GM18520 (cell line): ENCODE data around the gene OR2Z1.
"Not testable (repeated sequence)": the region's sequence is repeated elsewhere in the genome, so short reads cannot be mapped to it uniquely, and the experiment has no call there.

Source experiments
- ATAC-seq: cut with Tn5 transposase; IDR thresholded peaks from one replicate; pipeline ENCODE4 v1.9.1; 2021; ENCODE audit not compliant: unreplicated experiment

Gene OR2Z1

DNA sequence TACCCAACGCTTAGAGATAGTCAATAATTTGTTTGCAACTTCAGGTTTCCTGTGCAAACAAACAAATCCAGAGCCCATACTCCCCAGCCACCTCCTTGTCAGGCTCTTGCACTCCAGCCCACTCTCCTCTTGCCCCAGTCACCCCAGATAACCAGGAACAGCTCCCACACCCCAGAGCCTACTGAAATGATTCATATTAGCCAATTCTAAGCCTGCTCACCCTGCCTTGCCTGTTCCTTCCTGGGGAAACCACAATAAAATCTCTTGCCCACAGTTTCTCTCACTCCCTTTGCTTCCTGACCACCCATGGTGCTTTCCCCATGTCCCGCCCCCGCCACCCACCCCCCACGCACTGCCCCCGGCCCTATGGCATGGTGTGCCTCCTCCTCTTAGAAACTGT, 19.1 kb upstream of the OR2Z1 start:
- ATAC-seq, result no peak

GRCh38 chr19:8703223-8703622, 18.2 kb upstream of the OR2Z1 start:
- no peak for ATAC-seq

GRCh38 chr19:8705304-8705703, 16.1 kb upstream of the OR2Z1 start:
- ATAC-seq, result not testable (repeated sequence)

DNA sequence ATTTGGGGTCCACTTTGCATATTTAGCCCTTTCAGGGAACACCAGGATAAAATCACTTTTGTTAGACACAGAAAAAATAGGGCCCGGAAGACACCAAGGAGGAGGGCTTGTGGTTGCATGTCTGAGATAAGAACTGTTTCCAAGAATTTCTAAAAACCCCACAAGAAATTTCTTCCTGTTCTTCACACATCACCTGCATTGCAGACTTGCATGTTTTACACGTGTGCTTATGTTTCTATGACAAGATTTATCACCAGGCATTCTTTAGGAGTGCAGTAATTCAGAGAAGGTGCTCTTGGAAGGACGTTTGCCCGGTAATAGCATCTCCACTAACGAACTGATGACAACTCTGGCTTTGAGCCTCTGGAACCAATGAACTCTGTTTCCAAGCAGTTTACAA, 15.7 kb upstream of the OR2Z1 start:
- ATAC-seq, result no peak

- ATAC-seq, result not testable (repeated sequence)
Measured at GRCh38 chr19:8710337-8710736, 11.1 kb upstream of the OR2Z1 start.

GRCh38 chr19:8722032-8722431, 598 bp downstream of the OR2Z1 start:
- ATAC-seq, result no peak

- no peak for ATAC-seq
Measured at GRCh38 chr19:8724276-8724675, 2.8 kb downstream of the OR2Z1 start.

DNA sequence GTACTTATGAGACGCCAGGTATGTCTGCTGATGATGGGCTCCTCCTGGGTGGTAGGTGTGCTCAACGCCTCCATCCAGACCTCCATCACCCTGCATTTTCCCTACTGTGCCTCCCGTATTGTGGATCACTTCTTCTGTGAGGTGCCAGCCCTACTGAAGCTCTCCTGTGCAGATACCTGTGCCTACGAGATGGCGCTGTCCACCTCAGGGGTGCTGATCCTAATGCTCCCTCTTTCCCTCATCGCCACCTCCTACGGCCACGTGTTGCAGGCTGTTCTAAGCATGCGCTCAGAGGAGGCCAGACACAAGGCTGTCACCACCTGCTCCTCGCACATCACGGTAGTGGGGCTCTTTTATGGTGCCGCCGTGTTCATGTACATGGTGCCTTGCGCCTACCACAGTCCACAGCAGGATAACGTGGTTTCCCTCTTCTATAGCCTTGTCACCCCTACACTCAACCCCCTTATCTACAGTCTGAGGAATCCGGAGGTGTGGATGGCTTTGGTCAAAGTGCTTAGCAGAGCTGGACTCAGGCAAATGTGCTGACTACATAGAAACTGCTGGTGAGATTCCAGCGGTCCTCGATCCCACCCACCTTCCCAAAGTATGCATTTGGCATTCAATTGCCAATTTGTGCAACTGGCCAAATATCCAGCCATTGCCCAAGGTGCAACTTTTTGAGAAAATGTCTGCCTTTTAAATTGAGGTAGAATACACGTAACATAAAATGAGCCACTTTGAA, 10.2 kb downstream of the OR2Z1 start:
- no peak for ATAC-seq

GRCh38 chr19:8738377-8738776, 16.9 kb downstream of the OR2Z1 start:
- ATAC-seq, result no peak

DNA sequence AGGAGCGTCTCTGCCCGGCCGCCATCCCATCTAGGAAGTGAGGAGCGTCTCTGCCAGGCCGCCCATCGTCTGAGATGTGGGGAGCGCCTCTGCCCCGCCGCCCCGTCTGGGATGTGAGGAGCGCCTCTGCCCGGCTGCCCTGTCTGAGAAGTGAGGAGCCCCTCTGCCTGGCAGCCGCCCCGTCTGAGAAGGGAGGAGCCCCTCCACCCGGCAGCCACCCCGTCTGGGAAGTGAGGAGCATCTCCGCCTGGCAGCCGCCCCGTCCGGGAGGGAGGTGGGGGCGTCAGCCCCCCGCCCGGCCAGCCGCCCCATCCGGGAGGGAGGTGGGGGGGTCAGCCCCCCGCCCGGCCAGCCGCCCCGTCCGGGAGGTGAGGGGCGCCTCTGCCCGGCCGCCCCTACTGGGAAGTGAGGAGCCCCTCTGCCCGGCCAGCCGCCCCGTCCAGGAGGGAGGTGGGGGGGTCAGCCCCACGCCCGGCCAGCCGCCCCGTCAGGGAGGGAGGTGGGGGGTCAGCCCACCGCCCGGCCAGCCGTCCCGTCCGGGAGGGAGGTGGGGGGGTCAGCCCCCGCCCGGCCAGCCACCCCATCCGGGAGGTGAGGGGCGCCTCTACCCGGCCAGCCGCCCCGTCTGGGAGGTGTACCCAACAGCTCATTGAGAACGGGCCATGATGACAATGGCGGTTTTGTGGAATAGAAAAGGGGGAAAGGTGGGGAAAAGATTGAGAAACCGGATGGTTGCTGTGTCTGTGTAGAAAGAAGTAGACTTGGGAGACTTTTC, 18.0 kb downstream of the OR2Z1 start:
- ATAC-seq, result not testable (repeated sequence)

- not testable (repeated sequence) for ATAC-seq
Measured at GRCh38 chr19:8767257-8767656, 45.8 kb downstream of the OR2Z1 start.

DNA sequence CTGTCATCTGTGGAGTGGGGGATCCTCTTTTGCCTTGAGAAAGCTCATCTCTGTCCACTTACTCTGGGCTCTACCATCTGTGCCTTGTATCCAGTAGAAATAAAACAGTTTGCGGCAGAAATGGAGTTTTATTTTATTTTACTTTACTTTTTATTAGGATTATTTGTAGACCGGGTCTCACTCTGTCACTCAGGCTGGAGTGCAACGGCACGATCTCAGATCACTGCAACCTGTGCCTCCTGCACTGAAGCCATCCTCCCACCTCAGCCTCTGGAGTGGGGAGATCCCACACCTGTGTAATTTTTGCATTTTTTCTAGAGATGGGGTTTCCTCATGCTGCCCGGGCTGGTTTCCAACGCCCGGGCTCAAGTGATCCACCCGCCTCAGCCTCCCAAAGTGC, 47.8 kb downstream of the OR2Z1 start:
- not testable (repeated sequence) for ATAC-seq

DNA sequence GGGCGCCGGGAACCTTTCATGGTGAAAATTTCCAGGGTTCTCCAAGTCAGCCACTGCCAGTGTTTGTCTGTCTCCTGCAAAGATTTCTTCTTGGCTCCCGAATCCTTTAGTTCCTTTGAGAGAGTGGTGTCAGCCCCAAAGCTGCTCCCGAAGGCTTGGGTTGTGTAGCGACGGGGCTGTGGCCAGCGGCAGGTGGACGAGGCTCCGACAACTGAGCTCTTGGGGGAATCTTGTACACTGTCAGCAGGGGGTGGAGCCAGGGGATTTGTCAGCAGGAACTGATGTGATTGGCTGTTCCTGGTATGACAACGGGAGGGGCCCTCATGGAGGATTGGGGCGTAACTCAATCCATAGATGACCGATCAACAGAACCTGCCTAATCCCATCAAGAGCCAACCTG, 52.2 kb downstream of the OR2Z1 start:
- not testable (repeated sequence) for ATAC-seq
